ENCODE data around the gene RPP30. TPM values are rescaled to one million over a fixed set of nuclear protein-coding genes. Genes with fewer than 3 reads are reported as not detected.
"Not testable (repeated sequence)": the region's sequence is repeated elsewhere in the genome, so short reads cannot be mapped to it uniquely, and the experiment has no call there.

RPP30 gene
- total RNA-seq, 3 donors from 2014 or later: 89.4 to 97.4 (median 90.8) TPM

DNA sequence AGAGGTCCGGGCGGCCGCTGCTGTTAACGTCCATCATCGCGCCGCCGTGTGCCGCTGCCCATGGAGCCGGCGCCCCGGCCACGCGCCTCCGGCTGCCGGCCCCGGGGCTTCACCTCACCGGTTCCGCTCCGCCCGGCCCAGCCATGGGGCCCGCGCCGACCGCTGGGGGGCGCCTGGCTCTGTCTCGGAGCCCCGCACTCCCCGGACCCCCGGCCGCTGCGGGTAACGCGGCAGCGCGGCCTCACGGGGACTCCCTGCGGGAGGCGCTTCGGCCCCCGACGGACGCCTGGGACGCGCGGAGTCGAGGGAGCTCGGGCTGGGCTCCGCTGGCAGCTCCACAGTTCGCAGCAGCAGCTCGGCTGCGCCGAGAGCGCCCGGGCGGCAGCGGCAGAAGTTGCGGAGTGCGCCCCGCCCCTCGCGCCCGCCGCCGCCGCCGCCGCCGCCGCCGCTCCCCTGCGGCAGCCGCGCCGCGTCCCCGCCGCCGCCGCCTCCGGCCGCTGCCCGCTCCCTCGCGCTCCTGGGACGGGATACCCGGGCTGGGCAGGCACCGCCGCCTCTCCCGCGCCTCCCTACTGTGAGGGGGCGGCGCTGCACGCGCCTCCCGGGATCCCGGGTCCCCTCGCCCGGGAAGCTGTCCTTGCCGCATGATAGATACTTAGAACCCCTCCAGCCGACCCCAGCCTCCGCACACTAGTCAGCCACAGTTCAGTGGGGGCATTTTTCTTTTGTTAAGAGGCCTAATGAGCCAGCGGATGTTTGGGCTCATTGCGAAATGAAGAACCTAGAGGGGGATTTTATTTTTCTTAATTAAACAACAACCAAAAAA, 13.9 kb upstream of the RPP30 start, which contains the start of gene HTR7:
HTR7 (minus strand) TSS at position 405 of the 826 bp plus-strand sequence; CDS start at position 37, 368 bp downstream.
- Mint-ChIP-seq H3K36me3 (ENCODE audit: insufficient read depth) (no peaks in the 10 kb centered on the region), H3K9me3 (no peaks in the 10 kb centered on the region), H3K4me1 (ENCODE audit: low read depth) (peaks cover 6% of the 10 kb centered on the region), H3K27me3 (ENCODE audit: low read depth) (peaks cover 46% of the 10 kb centered on the region), H3K4me3 (peak within 1 kb of the TSS; percentile 84)
- DNase-seq (peak; percentile 55), ATAC-seq (peak; percentile 88 to 90)

- H3K36me3 Mint-ChIP-seq (ENCODE audit: insufficient read depth): no peaks in the 10 kb centered on the region
- H3K4me3 Mint-ChIP-seq: peak overlapping the region; percentile 80
- no peak for DNase-seq
- H3K4me1 Mint-ChIP-seq (ENCODE audit: low read depth): peaks cover 6% of the 10 kb centered on the region
- H3K27me3 Mint-ChIP-seq (ENCODE audit: low read depth): peaks cover 50% of the 10 kb centered on the region
- H3K9me3 Mint-ChIP-seq: no peaks in the 10 kb centered on the region
- no peak for ATAC-seq
Observed at GRCh38 chr10:90858461-90858968, 13.3 kb upstream of the RPP30 start.

GRCh38 chr10:90859321-90859751, 12.4 kb upstream of the RPP30 start:
- H3K4me3 Mint-ChIP-seq: no peak overlapping the region
- ATAC-seq (no peak), DNase-seq (no peak)
- H3K4me1 Mint-ChIP-seq (ENCODE audit: low read depth): peaks cover 6% of the 10 kb centered on the region
- H3K36me3 Mint-ChIP-seq (ENCODE audit: insufficient read depth): no peaks in the 10 kb centered on the region
- H3K9me3 Mint-ChIP-seq: no peaks in the 10 kb centered on the region
- H3K27me3 Mint-ChIP-seq (ENCODE audit: low read depth): peaks cover 47% of the 10 kb centered on the region

GRCh38 chr10:90860790-90861189, 11.0 kb upstream of the RPP30 start:
- peaks cover 44% of the 10 kb centered on the region for H3K27me3 Mint-ChIP-seq (ENCODE audit: low read depth)

DNA sequence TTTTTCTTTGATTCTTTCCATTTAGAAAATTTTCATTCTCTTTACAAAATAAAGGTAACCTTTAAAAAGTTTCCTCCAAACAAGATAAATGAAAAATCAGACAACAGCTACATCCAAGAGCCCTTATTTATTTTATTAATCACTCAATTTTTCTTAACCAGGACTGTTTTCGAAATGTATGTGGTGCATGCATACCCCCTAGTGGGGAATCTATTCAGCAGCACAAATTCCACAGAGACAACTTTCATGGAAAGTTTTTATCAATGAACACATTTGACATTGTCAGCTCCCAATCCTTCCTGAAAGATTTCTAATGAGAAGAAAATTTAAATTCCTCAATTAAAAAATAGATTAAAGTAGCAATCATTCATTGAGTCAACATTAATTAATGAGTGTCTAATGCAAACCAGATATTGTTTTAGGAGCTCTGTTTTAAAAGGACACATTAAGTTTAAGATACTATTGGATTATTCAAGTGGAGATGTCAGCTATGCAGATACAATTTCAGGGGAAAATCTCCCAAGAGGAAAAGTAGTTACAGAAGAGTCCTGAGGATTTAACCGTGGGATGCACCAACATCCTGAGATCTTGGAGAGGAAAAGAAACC, 8.8 kb upstream of the RPP30 start:
- Mint-ChIP-seq H3K27me3 (ENCODE audit: low read depth) (peaks cover 52% of the 10 kb centered on the region), H3K4me3 (no peak overlapping the region), H3K36me3 (ENCODE audit: insufficient read depth) (no peaks in the 10 kb centered on the region), H3K4me1 (ENCODE audit: low read depth) (peaks cover 2% of the 10 kb centered on the region), H3K9me3 (no peaks in the 10 kb centered on the region)
- no peak for DNase-seq
- ATAC-seq: no peak

More at GRCh38 chr10:90860790-90861189, 11.0 kb upstream of the RPP30 start:
- H3K9me3 Mint-ChIP-seq: no peaks in the 10 kb centered on the region
- H3K4me3 Mint-ChIP-seq: no peak overlapping the region
- ATAC-seq (no peak), DNase-seq (no peak)
- peaks cover 6% of the 10 kb centered on the region for H3K4me1 Mint-ChIP-seq (ENCODE audit: low read depth)
- H3K36me3 Mint-ChIP-seq (ENCODE audit: insufficient read depth): no peaks in the 10 kb centered on the region

- peaks cover 57% of the 10 kb centered on the region for H3K27me3 Mint-ChIP-seq (ENCODE audit: low read depth)
- ATAC-seq (no peak), DNase-seq (no peak)
- H3K9me3 Mint-ChIP-seq: peaks cover 3% of the 10 kb centered on the region
- H3K36me3 Mint-ChIP-seq (ENCODE audit: insufficient read depth): no peaks in the 10 kb centered on the region
- no peak overlapping the region for H3K4me3 Mint-ChIP-seq
- H3K4me1 Mint-ChIP-seq (ENCODE audit: low read depth): no peaks in the 10 kb centered on the region
Observed at GRCh38 chr10:90865401-90865800, 6.4 kb upstream of the RPP30 start.

GRCh38 chr10:90866050-90866598, 5.7 kb upstream of the RPP30 start:
- Mint-ChIP-seq H3K4me1 (ENCODE audit: low read depth) (peaks cover 4% of the 10 kb centered on the region), H3K36me3 (ENCODE audit: insufficient read depth) (no peaks in the 10 kb centered on the region), H3K4me3 (no peak overlapping the region), H3K9me3 (peaks cover 3% of the 10 kb centered on the region), H3K27me3 (ENCODE audit: low read depth) (peaks cover 54% of the 10 kb centered on the region)
- ATAC-seq: no peak
- DNase-seq: no peak

- Mint-ChIP-seq H3K9me3 (peaks cover 3% of the 10 kb centered on the region), H3K4me3 (peak overlapping the region; percentile 99), H3K4me1 (ENCODE audit: low read depth) (peaks cover 30% of the 10 kb centered on the region), H3K36me3 (ENCODE audit: insufficient read depth) (peaks cover 10% of the 10 kb centered on the region), H3K27me3 (ENCODE audit: low read depth) (peaks cover 29% of the 10 kb centered on the region)
- DNase-seq (peak; percentile 17), ATAC-seq (peak; percentile 45 to 57)
Observed at GRCh38 chr10:90871279-90871765, 452 bp upstream of the RPP30 start.

GRCh38 chr10:90872648-90873020, 860 bp downstream of the RPP30 start:
- peaks cover 16% of the 10 kb centered on the region for H3K27me3 Mint-ChIP-seq (ENCODE audit: low read depth)
- peak; percentile 68 for ATAC-seq
- DNase-seq: no peak
- peaks cover 19% of the 10 kb centered on the region for H3K36me3 Mint-ChIP-seq (ENCODE audit: insufficient read depth)
- peak overlapping the region; percentile 99 for H3K4me3 Mint-ChIP-seq
- peaks cover 3% of the 10 kb centered on the region for H3K9me3 Mint-ChIP-seq
- peaks cover 30% of the 10 kb centered on the region for H3K4me1 Mint-ChIP-seq (ENCODE audit: low read depth)

DNA sequence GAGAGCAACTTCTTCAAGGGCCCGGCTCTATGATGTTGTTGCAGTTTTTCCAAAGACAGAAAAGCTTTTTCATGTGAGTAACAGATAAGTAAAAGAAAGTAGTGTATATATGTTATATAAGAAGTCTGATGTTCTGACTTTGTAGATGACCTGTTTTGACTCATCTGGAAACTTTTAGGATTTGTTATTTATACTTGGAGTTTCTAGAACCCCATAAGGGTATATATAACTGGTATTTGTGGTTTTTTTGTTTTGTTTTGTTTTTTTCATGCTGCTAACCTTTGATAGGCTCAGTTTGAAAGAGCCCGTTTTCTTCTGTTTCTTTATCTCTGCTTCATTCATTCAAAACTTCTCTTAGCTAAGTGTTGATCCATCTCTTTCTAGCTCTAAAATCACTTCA, 7.3 kb downstream of the RPP30 start:
- DNase-seq: no peak
- peak in 1 of 2 donors; percentile 34 for ATAC-seq
- H3K4me3 Mint-ChIP-seq: no peak overlapping the region
- peaks cover 43% of the 10 kb centered on the region for H3K36me3 Mint-ChIP-seq (ENCODE audit: insufficient read depth)
- H3K27me3 Mint-ChIP-seq (ENCODE audit: low read depth): no peaks in the 10 kb centered on the region
- H3K4me1 Mint-ChIP-seq (ENCODE audit: low read depth): peaks cover 8% of the 10 kb centered on the region
- no peaks in the 10 kb centered on the region for H3K9me3 Mint-ChIP-seq

DNA sequence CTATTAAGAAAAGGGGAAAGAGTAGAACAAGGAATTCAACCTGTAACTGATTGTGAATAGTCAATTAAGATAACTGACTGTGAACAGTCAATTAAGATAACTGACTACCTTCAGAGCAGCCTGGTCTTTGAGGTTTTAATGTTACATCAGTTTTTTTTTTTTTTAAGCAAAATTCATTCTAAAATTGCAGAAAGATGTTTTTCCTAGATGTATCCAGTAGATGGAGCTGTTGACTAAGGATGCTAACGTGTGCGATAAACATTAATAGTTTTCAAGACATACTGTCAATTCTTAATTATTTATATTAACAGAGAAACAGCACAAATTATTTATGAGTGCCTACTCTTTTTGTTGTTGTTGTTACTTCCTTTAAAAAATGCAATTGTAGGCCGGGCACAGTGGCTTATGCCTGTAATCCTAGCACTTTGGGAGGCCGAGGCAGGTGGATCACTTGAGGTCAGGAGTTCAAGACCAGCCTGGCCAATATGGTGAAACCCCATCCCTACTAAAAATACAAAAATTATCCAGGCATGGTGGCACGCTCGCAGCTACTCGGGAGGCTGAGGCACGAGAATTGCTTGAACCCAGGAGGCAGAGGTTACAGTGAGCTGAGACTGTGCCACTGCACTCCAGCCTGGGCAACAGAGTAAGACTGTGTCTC, 8.4 kb downstream of the RPP30 start:
- DNase-seq; H3K4me1 Mint-ChIP-seq (ENCODE audit: low read depth); ATAC-seq; H3K9me3 Mint-ChIP-seq; H3K4me3 Mint-ChIP-seq; H3K27me3 Mint-ChIP-seq (ENCODE audit: low read depth): not testable (repeated sequence)
- H3K36me3 Mint-ChIP-seq (ENCODE audit: insufficient read depth): peaks cover 46% of the 10 kb centered on the region

- DNase-seq (no peak), ATAC-seq (no peak)
- Mint-ChIP-seq H3K27me3 (ENCODE audit: low read depth) (no peaks in the 10 kb centered on the region), H3K9me3 (no peaks in the 10 kb centered on the region), H3K4me3 (no peak overlapping the region), H3K36me3 (ENCODE audit: insufficient read depth) (peaks cover 47% of the 10 kb centered on the region), H3K4me1 (ENCODE audit: low read depth) (peaks cover 2% of the 10 kb centered on the region)
Observed at GRCh38 chr10:90884431-90884830, 12.7 kb downstream of the RPP30 start.

GRCh38 chr10:90885176-90885575, 13.4 kb downstream of the RPP30 start:
- no peak for ATAC-seq
- Mint-ChIP-seq H3K9me3 (no peaks in the 10 kb centered on the region), H3K4me1 (ENCODE audit: low read depth) (no peaks in the 10 kb centered on the region), H3K27me3 (ENCODE audit: low read depth) (no peaks in the 10 kb centered on the region), H3K36me3 (ENCODE audit: insufficient read depth) (peaks cover 50% of the 10 kb centered on the region), H3K4me3 (no peak overlapping the region)
- no peak for DNase-seq

DNA sequence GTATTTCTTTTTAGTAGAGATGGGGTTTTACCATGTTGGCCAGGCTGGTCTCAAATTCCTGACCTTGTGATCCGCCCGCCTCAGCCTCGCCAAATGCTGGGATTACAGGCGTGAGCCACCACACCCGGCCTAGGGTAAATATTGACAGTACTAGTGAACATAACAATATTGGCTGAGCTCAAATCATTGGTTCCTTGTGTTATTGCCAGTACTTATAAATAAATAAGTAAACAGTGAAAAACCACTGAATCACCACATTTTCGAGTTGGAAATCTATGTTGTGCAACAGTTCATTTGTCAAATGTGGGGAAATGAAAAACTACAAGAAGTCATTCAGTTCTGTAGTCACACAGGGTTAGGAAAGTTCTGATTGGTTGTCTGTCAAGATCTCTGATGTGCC, 15.8 kb downstream of the RPP30 start:
- ATAC-seq (no peak), DNase-seq (no peak)
- Mint-ChIP-seq H3K9me3 (no peaks in the 10 kb centered on the region), H3K4me3 (no peak overlapping the region), H3K27me3 (ENCODE audit: low read depth) (no peaks in the 10 kb centered on the region), H3K36me3 (ENCODE audit: insufficient read depth) (peaks cover 55% of the 10 kb centered on the region), H3K4me1 (ENCODE audit: low read depth) (peaks cover 4% of the 10 kb centered on the region)

Data from activated T-cell treated with anti-CD3 and anti-CD28 coated beads, Interleukin-2, amount 50 U/mL, for 4 hours (primary cell).